HFF-Myc (cell line): ENCODE results near the gene CFAP97.
A peak's percentile ranks its signal among the peaks of the same experiment; 100 is the strongest.
"Not testable (repeated sequence)": the region's sequence is repeated elsewhere in the genome, so short reads cannot be mapped to it uniquely, and the experiment has no call there.

Experiments
- DNase-seq: peaks from one replicate; pipeline ENCODE4 v3.0.0-alpha.2; 2011; ENCODE audit warnings: low read depth; ENCODE audit errors: extremely low read depth
- H3K4me3 ChIP-seq: replicated peaks from 2 replicates; pipeline ENCODE4 v1.5.1; 2011; ENCODE audit warnings: low read depth, mild to moderate bottlenecking, control low read depth, low read length
- TF ChIP-seq, protein P1 (sequence below): IDR thresholded peaks from 2 replicates; pipeline ENCODE4 v1.5.1; 2012; ENCODE audit warnings: mild to moderate bottlenecking, low read depth, low read length, control low read depth; ENCODE audit errors: missing control alignments

The CFAP97 gene

DNA sequence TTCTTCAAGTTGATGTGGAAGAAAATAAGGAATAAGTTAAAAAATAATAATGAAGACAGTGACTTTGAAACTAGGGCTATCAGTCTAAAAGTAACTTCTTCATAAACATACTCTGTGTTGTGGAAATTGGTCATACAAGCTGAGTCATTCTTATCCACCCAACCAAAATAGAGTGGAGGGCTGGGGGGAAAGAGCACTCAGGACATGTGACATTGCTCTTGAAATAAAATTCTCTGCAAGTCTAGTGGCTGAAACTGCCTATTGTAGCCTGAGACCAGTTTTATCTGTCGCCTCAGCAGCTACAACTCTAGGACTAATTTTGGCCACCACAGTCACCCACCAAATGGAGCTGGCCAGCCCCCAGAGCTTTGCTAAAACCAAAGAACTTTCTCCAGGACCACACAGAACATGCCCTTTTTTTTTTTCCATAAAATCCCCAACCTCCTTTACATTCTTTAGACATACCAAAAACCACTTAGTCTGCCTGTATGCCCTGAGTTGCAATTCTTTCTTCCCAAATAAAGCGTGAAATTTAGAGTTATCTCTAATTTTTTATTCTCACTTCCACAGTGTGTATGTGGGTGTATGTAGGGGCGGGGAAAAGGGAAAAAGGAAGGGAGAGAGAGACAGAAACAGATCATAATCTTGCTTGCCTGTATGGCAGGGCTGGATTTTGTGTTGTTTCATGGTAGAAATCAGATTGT is 83.7 kb downstream of the CFAP97 start:
- TF ChIP-seq, protein P1, sequence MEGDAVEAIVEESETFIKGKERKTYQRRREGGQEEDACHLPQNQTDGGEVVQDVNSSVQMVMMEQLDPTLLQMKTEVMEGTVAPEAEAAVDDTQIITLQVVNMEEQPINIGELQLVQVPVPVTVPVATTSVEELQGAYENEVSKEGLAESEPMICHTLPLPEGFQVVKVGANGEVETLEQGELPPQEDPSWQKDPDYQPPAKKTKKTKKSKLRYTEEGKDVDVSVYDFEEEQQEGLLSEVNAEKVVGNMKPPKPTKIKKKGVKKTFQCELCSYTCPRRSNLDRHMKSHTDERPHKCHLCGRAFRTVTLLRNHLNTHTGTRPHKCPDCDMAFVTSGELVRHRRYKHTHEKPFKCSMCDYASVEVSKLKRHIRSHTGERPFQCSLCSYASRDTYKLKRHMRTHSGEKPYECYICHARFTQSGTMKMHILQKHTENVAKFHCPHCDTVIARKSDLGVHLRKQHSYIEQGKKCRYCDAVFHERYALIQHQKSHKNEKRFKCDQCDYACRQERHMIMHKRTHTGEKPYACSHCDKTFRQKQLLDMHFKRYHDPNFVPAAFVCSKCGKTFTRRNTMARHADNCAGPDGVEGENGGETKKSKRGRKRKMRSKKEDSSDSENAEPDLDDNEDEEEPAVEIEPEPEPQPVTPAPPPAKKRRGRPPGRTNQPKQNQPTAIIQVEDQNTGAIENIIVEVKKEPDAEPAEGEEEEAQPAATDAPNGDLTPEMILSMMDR, result no peak
- DNase-seq, result no peak
- H3K4me3 ChIP-seq, result no peak overlapping the region

DNA sequence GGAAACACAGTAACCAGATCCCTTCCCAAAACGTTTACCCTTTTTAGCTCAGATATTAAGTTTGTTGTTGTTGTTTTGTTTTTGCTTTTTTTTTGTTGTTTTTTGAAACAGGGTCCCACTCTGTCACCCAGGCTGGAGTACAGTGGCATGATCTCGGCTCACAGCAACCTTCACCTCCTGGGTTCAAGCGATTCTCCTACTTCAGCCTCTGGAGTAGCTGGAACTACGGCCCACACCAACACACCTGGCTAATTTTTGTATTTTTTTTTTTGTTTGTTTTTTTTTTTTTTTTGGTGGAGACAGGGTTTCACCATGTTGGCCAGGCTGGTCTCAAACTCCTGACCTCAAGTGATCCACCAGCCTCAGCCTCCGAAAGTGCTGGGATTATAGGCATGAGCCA is 84.3 kb downstream of the CFAP97 start:
- not testable (repeated sequence) for H3K4me3 ChIP-seq, DNase-seq

DNA sequence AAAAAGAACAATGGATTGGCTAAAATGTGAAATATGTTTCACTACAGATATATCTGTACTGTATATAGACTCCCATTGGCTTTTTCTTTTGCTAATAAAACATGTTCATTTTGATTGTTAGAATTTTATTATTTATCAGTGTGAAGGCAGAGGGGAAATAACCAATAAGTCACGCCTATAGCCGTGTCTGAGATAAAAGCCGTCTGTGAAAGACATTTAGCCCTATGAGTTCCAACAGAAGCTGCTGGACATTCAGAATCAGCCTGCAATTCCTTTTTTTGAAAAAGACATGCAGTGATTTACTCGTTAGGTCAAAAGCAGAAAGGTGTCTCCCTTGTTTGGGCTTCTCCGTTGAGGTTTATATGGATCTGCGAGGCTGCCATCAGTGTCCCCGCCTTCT is 84.9 kb downstream of the CFAP97 start:
- no peak overlapping the region for H3K4me3 ChIP-seq
- DNase-seq, result no peak
- TF ChIP-seq, protein P1, result no peak

DNA sequence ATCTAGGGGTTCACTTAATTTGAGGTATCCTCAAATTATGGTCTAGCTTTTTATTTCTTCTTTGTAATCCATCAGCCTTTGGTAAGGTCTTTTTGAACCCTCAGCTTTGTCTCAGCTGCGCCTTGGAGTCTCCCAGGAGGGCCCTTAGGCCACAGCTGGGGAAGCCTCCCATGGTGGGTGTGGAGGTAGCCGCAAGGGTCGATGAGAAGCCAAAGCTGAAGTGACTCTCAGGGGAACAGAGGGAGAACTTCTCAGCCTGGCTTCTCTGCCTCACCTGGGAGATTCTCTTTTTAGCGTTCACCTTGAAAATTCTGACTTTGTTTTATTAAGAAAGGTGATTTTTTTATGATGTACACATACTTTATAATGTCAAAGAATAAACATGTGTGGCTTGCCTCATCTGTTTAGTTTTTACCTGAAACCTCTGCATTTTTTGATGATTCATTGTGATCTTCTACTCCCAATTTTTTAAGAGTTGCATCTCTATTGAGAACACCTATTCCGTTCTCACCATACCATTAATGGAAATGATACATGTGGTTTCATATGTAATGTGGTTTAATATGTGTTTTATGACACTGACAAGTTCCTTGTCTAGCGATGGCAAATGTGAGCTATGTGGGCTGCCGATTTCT is 86.4 kb downstream of the CFAP97 start:
- TF ChIP-seq, protein P1, result no peak
- DNase-seq, result no peak
- no peak overlapping the region for H3K4me3 ChIP-seq

DNA sequence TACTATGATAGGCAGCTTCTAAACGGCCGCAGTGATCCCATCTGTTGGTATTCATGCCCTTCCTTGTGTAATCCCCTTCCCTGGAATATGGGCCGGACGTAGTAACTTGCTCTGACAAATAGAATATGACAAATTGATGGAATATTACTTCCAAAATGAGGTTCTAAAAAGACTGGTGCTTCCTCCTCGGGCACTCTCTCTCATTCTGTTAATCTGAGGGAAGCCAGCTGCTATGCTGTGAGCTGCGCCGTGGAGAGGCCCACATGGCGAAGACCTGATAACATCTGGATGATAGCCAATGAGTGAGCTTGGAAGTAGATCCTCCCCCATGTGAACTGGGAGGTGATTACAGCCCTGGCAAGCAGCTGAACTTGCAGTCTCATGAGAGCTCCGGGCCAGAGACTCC is 88.0 kb downstream of the CFAP97 start:
- no peak overlapping the region for H3K4me3 ChIP-seq
- DNase-seq, result peak; percentile 70
- TF ChIP-seq, protein P1, result no peak

DNA sequence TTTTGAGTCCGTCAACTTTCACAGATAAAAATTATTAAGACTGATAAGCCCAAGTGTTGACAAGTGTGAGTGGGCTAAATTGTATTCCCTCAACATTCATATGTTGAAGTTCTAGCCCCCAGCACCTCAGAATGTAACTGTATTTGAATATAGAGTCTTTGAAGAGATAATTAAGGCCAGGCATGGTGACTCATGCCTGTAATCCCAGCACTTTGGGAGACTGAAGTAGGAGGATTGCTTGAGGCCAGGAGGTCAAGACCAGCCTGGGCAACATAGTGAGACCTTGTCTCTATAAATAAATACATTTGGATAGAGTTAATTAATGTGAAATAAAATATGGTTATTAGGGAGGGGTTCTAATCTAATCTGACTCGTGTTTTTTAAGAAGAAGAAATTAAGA is 90.5 kb downstream of the CFAP97 start:
- no peak for DNase-seq
- no peak overlapping the region for H3K4me3 ChIP-seq
- TF ChIP-seq, protein P1, result no peak

DNA sequence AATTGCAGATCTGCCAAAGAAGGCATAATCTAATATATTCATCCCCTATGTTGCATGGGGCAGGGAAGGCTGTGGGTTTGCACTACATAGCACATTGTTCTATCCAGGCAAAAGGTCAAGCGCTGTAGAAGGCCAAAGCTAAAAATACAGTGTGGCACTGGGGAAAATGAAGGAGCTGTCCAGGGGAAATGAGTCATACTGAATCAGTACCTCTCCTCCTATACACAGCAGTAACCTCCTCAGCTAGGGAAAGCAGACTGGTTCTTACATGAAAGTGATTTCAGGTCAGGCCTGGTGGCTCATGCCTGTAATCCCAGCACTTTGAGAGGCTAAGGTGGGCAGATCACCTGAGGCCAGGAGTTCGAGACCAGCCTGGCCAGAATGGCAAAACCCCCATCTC is 91.7 kb downstream of the CFAP97 start:
- peak; percentile 92 for DNase-seq
- no peak overlapping the region for H3K4me3 ChIP-seq
- TF ChIP-seq, protein P1, result no peak
